ENCODE data around the gene TMEM229B. TPM values are rescaled to one million over a fixed set of nuclear protein-coding genes. Genes with fewer than 3 reads are reported as not detected.

Gene TMEM229B
- total and polyA plus RNA-seq, 2 donors (not counting 1 experiment from before 2014, with no cell fraction given): 0.68 to 0.99 TPM

- H3K4me1 ChIP-seq (ENCODE audit: control insufficient read depth, extremely low read depth, insufficient read depth, low read length): no peaks in the 10 kb centered on the region
- no peaks in the 10 kb centered on the region for H3K79me2 ChIP-seq (ENCODE audit: control insufficient read depth, insufficient read depth, low read length)
- no peak overlapping the region for H3K27ac ChIP-seq (ENCODE audit: insufficient read depth, low read length)
- no peak overlapping the region for H3K4me3 ChIP-seq (replicated peaks in 1 of 4; ENCODE audit: control extremely low read depth in 1 of 4, insufficient read depth in 1 of 4, low read depth in 3 of 4, low read length in 4 of 4)
- no peaks in the 10 kb centered on the region for H3K36me3 ChIP-seq (ENCODE audit: control insufficient read depth, insufficient read depth, low read length)
- no peak for DNase-seq (ENCODE audit: low read depth in 2 of 2)
- no peak overlapping the region for H3K4me2 ChIP-seq (ENCODE audit: extremely low read depth, insufficient read depth, low read length)
- H3K9me3 ChIP-seq (ENCODE audit: control insufficient read depth, insufficient read depth, low read depth, low read length): no peaks in the 10 kb centered on the region
- no peaks in the 10 kb centered on the region for H3K27me3 ChIP-seq (ENCODE audit: control insufficient read depth, insufficient read depth, low read length)
- no peaks in the 10 kb centered on the region for H4K20me1 ChIP-seq (ENCODE audit: control insufficient read depth, extremely low read depth, insufficient read depth, low read length)
- H3K9ac ChIP-seq (ENCODE audit: insufficient read depth, low read length): no peak overlapping the region
- no peak overlapping the region for H2AFZ ChIP-seq (ENCODE audit: low read length)
- no peak for TF ChIP-seq EZH2 (IDR thresholded peaks at IDR 0.05; ENCODE audit: low read length, missing control alignments)
- TF ChIP-seq, protein P1, sequence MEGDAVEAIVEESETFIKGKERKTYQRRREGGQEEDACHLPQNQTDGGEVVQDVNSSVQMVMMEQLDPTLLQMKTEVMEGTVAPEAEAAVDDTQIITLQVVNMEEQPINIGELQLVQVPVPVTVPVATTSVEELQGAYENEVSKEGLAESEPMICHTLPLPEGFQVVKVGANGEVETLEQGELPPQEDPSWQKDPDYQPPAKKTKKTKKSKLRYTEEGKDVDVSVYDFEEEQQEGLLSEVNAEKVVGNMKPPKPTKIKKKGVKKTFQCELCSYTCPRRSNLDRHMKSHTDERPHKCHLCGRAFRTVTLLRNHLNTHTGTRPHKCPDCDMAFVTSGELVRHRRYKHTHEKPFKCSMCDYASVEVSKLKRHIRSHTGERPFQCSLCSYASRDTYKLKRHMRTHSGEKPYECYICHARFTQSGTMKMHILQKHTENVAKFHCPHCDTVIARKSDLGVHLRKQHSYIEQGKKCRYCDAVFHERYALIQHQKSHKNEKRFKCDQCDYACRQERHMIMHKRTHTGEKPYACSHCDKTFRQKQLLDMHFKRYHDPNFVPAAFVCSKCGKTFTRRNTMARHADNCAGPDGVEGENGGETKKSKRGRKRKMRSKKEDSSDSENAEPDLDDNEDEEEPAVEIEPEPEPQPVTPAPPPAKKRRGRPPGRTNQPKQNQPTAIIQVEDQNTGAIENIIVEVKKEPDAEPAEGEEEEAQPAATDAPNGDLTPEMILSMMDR (conservative IDR thresholded peaks at IDR 0.05 in 1 of 2, IDR thresholded peaks at IDR 0.05 in 1 of 2; ENCODE audit: low read depth in 1 of 2, low read length in 2 of 2): no peak
Observed at GRCh38 chr14:67508956-67509355, 20.4 kb upstream of the TMEM229B start.

DNA sequence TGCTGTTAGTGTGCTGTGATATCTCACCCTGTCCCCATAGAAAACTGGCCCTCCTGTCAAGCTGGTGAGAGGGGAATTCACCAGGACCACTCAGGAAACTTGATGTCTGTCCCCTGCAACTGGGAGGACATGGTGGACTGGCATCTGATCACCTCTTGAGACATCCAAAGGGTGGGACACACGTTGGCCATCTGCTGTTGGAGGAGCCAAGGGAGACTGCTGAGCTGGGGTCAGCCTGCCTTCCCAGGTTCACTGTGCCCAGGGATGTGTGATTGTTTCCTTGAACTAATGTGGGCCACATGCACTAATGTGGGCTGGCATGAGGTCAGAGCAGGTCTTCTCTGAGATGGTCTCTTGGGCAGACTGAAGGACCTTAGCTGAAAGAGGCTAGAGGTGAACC lies 16.7 kb upstream of the TMEM229B start:
- Histone ChIP-seq H3K9ac (ENCODE audit: insufficient read depth, low read length) (no peak overlapping the region), H3K27me3 (ENCODE audit: control insufficient read depth, insufficient read depth, low read length) (no peaks in the 10 kb centered on the region), H3K79me2 (ENCODE audit: control insufficient read depth, insufficient read depth, low read length) (no peaks in the 10 kb centered on the region), H3K4me1 (ENCODE audit: control insufficient read depth, extremely low read depth, insufficient read depth, low read length) (no peaks in the 10 kb centered on the region), H3K9me3 (ENCODE audit: control insufficient read depth, insufficient read depth, low read depth, low read length) (no peaks in the 10 kb centered on the region), H3K4me2 (ENCODE audit: extremely low read depth, insufficient read depth, low read length) (no peak overlapping the region), H3K4me3 (replicated peaks in 1 of 4; ENCODE audit: control extremely low read depth in 1 of 4, insufficient read depth in 1 of 4, low read depth in 3 of 4, low read length in 4 of 4) (no peak overlapping the region), H3K36me3 (ENCODE audit: control insufficient read depth, insufficient read depth, low read length) (no peaks in the 10 kb centered on the region), H4K20me1 (ENCODE audit: control insufficient read depth, extremely low read depth, insufficient read depth, low read length) (no peaks in the 10 kb centered on the region), H2AFZ (ENCODE audit: low read length) (no peak overlapping the region), H3K27ac (ENCODE audit: insufficient read depth, low read length) (no peak overlapping the region)
- TF ChIP-seq EZH2 (IDR thresholded peaks at IDR 0.05; ENCODE audit: low read length, missing control alignments): no peak
- TF ChIP-seq, protein P1 (conservative IDR thresholded peaks at IDR 0.05 in 1 of 2, IDR thresholded peaks at IDR 0.05 in 1 of 2; ENCODE audit: low read depth in 1 of 2, low read length in 2 of 2): no peak
- DNase-seq (ENCODE audit: low read depth in 2 of 2): no peak

GRCh38 chr14:67503331-67503730 lies 14.8 kb upstream of the TMEM229B start:
- Histone ChIP-seq H3K4me2 (ENCODE audit: extremely low read depth, insufficient read depth, low read length) (no peak overlapping the region), H4K20me1 (ENCODE audit: control insufficient read depth, extremely low read depth, insufficient read depth, low read length) (no peaks in the 10 kb centered on the region), H3K4me3 (replicated peaks in 1 of 4; ENCODE audit: control extremely low read depth in 1 of 4, insufficient read depth in 1 of 4, low read depth in 3 of 4, low read length in 4 of 4) (no peak overlapping the region), H3K36me3 (ENCODE audit: control insufficient read depth, insufficient read depth, low read length) (no peaks in the 10 kb centered on the region), H3K4me1 (ENCODE audit: control insufficient read depth, extremely low read depth, insufficient read depth, low read length) (no peaks in the 10 kb centered on the region), H2AFZ (ENCODE audit: low read length) (no peak overlapping the region), H3K9ac (ENCODE audit: insufficient read depth, low read length) (no peak overlapping the region), H3K27ac (ENCODE audit: insufficient read depth, low read length) (no peak overlapping the region), H3K79me2 (ENCODE audit: control insufficient read depth, insufficient read depth, low read length) (no peaks in the 10 kb centered on the region), H3K9me3 (ENCODE audit: control insufficient read depth, insufficient read depth, low read depth, low read length) (no peaks in the 10 kb centered on the region), H3K27me3 (ENCODE audit: control insufficient read depth, insufficient read depth, low read length) (no peaks in the 10 kb centered on the region)
- TF ChIP-seq, protein P1 (conservative IDR thresholded peaks at IDR 0.05 in 1 of 2, IDR thresholded peaks at IDR 0.05 in 1 of 2; ENCODE audit: low read depth in 1 of 2, low read length in 2 of 2): no peak
- no peak for TF ChIP-seq EZH2 (IDR thresholded peaks at IDR 0.05; ENCODE audit: low read length, missing control alignments)
- DNase-seq (ENCODE audit: low read depth in 2 of 2): no peak

All from fibroblast of lung (primary cell).